A549 (cell line): ENCODE results near the gene SLC7A4. TPM values are rescaled to one million over a fixed set of nuclear protein-coding genes. Genes with fewer than 3 reads are reported as not detected.

Experiments used
- ATAC-seq, 2 experiments: fragments of 200-7000 bp in 1 of 2; fragments of >200 bp in 1 of 2; cut with Nextera tagmentation in 1 of 2; cut with Tn5 transposase in 1 of 2; 3 replicates each; pipeline versions ENCODE4 v1.8.0 to v1.9.1; 2018 to 2020; ENCODE audit warnings: mild to moderate bottlenecking in 1 of 2, moderate library complexity in 1 of 2
- CTCF ChIA-PET: fragments of 300-600 bp; sonication (Branson Sonifier 250); formaldehyde crosslinking; extraction: SDS; loops from one replicate; lab custom pipeline; 2021; ENCODE audit warnings: antibody characterized with exemption, inconsistent platforms; lab: Yijun Ruan, JAX
- POLR2A ChIA-PET: fragments of 350-600 bp; formaldehyde crosslinking; extraction: SDS; loops from one replicate; lab custom pipeline; 2021; ENCODE audit warnings: antibody characterized with exemption, inconsistent platforms; lab: Yijun Ruan, JAX
- DNase-seq, 2 experiments: peaks; one replicate each; pipeline versions ENCODE4 v3.0.0 to v3.0.0-alpha.2; 2011 to 2016; ENCODE audit warnings: low read depth in 1 of 2, low spot score in 1 of 2
- FAIRE-seq: peaks from 2 replicates; lab custom pipeline; 2011; peaks lifted over from hg19 to GRCh38; lab: Jason Lieb, UNC
- H3K27ac ChIP-seq, 2 experiments: fragments of >200 bp; sonication (Bioruptor Twin); formaldehyde crosslinking; 3 replicates each; pipeline ENCODE4 v1.5.1; 2016 to 2017
- H3K4me1 ChIP-seq: fragments of >200 bp; sonication (Bioruptor Twin); formaldehyde crosslinking; 3 replicates; pipeline ENCODE4 v1.6.1; 2016
- H3K4me2 ChIP-seq: fragments of >200 bp; sonication (Bioruptor Twin); formaldehyde crosslinking; 3 replicates; pipeline ENCODE4 v1.6.1; 2016
- H3K4me3 ChIP-seq: fragments of >200 bp; sonication (Bioruptor Twin); formaldehyde crosslinking; 3 replicates; pipeline ENCODE4 v1.5.1; 2016
- H3K9me3 ChIP-seq: fragments of >200 bp; sonication (Bioruptor Twin); formaldehyde crosslinking; 3 replicates; pipeline ENCODE4 v1.6.1; 2016
- ATOH8 ChIP-seq: fragments of 250-450 bp; sonication (Bioruptor Pico); IDR thresholded peaks from 2 replicates; pipeline ENCODE4 v1.5.0; 2020; ENCODE audit warnings: low read depth, mild to moderate bottlenecking, moderate library complexity
- BHLHE40 ChIP-seq: IDR thresholded peaks from 2 replicates; pipeline ENCODE4 v1.6.1; 2012; ENCODE audit warnings: low read depth, low read length, inconsistent platforms
- CBX2 ChIP-seq: fragments of 200-600 bp; sonication (generic); IDR thresholded peaks from 2 replicates; pipeline ENCODE4 v1.6.1; 2016; ENCODE audit warnings: low read depth, mild to moderate bottlenecking, borderline replicate concordance
- CEBPB ChIP-seq, 2 experiments: fragments of >200 bp in 1 of 2; sonication (Bioruptor Twin) in 1 of 2; formaldehyde crosslinking in 1 of 2; IDR thresholded peaks; 2 replicates each; pipeline ENCODE4 v1.6.1; 2012 to 2016
- CHD4 ChIP-seq: fragments of 200-600 bp; sonication (generic); IDR thresholded peaks from 2 replicates; pipeline ENCODE4 v1.6.1; 2016; ENCODE audit warnings: antibody characterized with exemption, mild to moderate bottlenecking, borderline replicate concordance
- CTCF ChIP-seq: fragments of >200 bp; sonication (Bioruptor Twin); formaldehyde crosslinking; IDR thresholded peaks from 3 replicates; pipeline ENCODE4 v1.5.1; 2016
- E2F6 ChIP-seq: IDR thresholded peaks from 2 replicates; pipeline ENCODE4 v1.6.1; 2012; ENCODE audit warnings: low read depth, borderline replicate concordance
- EHMT2 ChIP-seq: fragments of 200-600 bp; sonication (generic); IDR thresholded peaks from 2 replicates; pipeline ENCODE4 v1.6.1; 2016; ENCODE audit warnings: antibody characterized with exemption, low read depth, mild to moderate bottlenecking, moderate library complexity
- ELK1 ChIP-seq: fragments of 150-350 bp; IDR thresholded peaks from 2 replicates; pipeline ENCODE4 v1.6.1; 2014; ENCODE audit warnings: low read depth, mild to moderate bottlenecking, low read length
- ESRRA ChIP-seq: fragments of 150-350 bp; IDR thresholded peaks from 2 replicates; pipeline ENCODE4 v1.6.1; 2014; ENCODE audit warnings: mild to moderate bottlenecking, low read length, borderline replicate concordance
- FOSB ChIP-seq: fragments of 250-450 bp; sonication (Bioruptor Pico); IDR thresholded peaks from 2 replicates; pipeline ENCODE4 v1.5.0; 2020; ENCODE audit warnings: mild to moderate bottlenecking, moderate library complexity
- FOSL2 ChIP-seq, 2 experiments: fragments of 450-650 bp in 1 of 2; fragments of >200 bp in 1 of 2; sonication (Bioruptor Twin) in 1 of 2; formaldehyde crosslinking; IDR thresholded peaks; 2 replicates each; pipeline versions ENCODE4 v1.5.0 to v1.6.1; 2016 to 2020; ENCODE audit warnings: mild to moderate bottlenecking in 1 of 2, moderate library complexity in 1 of 2
- GATA3 ChIP-seq: IDR thresholded peaks from 2 replicates; pipeline ENCODE4 v1.6.1; 2012; ENCODE audit warnings: borderline replicate concordance
- HDAC2 ChIP-seq: fragments of 200-600 bp; sonication (generic); IDR thresholded peaks from 2 replicates; pipeline ENCODE4 v1.6.1; 2016
- HMGXB4 ChIP-seq: fragments of 250-450 bp; sonication (Bioruptor Pico); IDR thresholded peaks from 2 replicates; pipeline ENCODE4 v1.5.0; 2021; ENCODE audit warnings: mild to moderate bottlenecking, moderate library complexity, borderline replicate concordance
- HOXB13 ChIP-seq: fragments of 250-450 bp; sonication (Bioruptor Pico); IDR thresholded peaks from 2 replicates; pipeline ENCODE4 v1.5.0; 2020; ENCODE audit warnings: low read depth, mild to moderate bottlenecking, moderate library complexity
- HOXB5 ChIP-seq: fragments of 250-450 bp; sonication (Bioruptor Pico); IDR thresholded peaks from 2 replicates; pipeline ENCODE4 v1.5.0; 2020; ENCODE audit warnings: mild to moderate bottlenecking, moderate library complexity
- MAZ ChIP-seq: fragments of 150-350 bp; IDR thresholded peaks from 2 replicates; pipeline ENCODE4 v1.6.1; 2014; ENCODE audit warnings: antibody characterized with exemption, low read depth, low read length, borderline replicate concordance
- NFE2L2 ChIP-seq: fragments of 150-350 bp; conservative IDR thresholded peaks from 2 replicates; pipeline ENCODE4 v1.6.1; 2014; ENCODE audit warnings: low read length
- NR3C1 ChIP-seq: fragments of >200 bp; sonication (Bioruptor Twin); formaldehyde crosslinking; IDR thresholded peaks from 3 replicates; pipeline ENCODE4 v1.6.1; 2017
- TFCP2L1 ChIP-seq: fragments of 250-450 bp; sonication (Bioruptor Pico); IDR thresholded peaks from 2 replicates; pipeline ENCODE4 v1.5.0; 2021; ENCODE audit warnings: mild to moderate bottlenecking
- USF2 ChIP-seq: fragments of 450-650 bp; IDR thresholded peaks from 2 replicates; pipeline ENCODE4 v1.6.1; 2014; ENCODE audit warnings: antibody characterized with exemption
- WGBS: methylation state at CpG from one replicate; pipeline ENCODE4 v1.1.6; 2017; ENCODE audit errors: missing lambda C conversion rate; 5-methylcytosine and 5-hydroxymethylcytosine counted together
- polyA plus RNA-seq, 4 experiments: library from polyadenylated mRNA; depleted of rRNA in 3 of 4; stranded (reverse); fragments of >200 nt; fragmentation: RNase III in 1 of 4; extraction: RNeasy Plus Mini Kit Qiagen cat#74134 plus additional on column Dnase treatment in 1 of 4; gene quantifications; 2 replicates in 3 of 4; 3 replicates in 1 of 4; pipeline ENCODE4 v1.2.3, GENCODE V29; 2011 to 2017

The SLC7A4 gene
- polyA plus RNA-seq, 2 of the 4 experiments (the other 2 are of a cell fraction): not detected

GRCh38 chr22:21052715-21053459 is 20.5 kb upstream of the SLC7A4 start:
- no peaks in the 10 kb centered on the region for H3K4me1 ChIP-seq
- 55% methylated on average over 7 of the region's 8 CpGs for WGBS
- H3K27ac ChIP-seq: no peak overlapping the region
- no peaks in the 10 kb centered on the region for H3K9me3 ChIP-seq
- H3K4me3 ChIP-seq: no peak overlapping the region
- no peak for ATAC-seq
- no peak for FAIRE-seq
- ChIA-PET CTCF (no interaction called here), POLR2A (no interaction called here)
- TF ChIP-seq MAZ: no peak
- no peak for TF ChIP-seq NFE2L2
- TF ChIP-seq ATOH8 (CRISPR knock-in tag): no peak
- no peak for TF ChIP-seq ESRRA
- no peak for TF ChIP-seq EHMT2
- no peak for TF ChIP-seq CBX2
- TF ChIP-seq FOSB (CRISPR knock-in tag): no peak
- TF ChIP-seq HDAC2: no peak
- TF ChIP-seq CHD4: no peak
- no peak for TF ChIP-seq CTCF
- TF ChIP-seq HOXB13: no peak
- no peak for TF ChIP-seq ELK1
- TF ChIP-seq TFCP2L1 (CRISPR knock-in tag): no peak
- no peak for TF ChIP-seq FOSL2 (IDR thresholded peaks at IDR 0.05)
- no peak for TF ChIP-seq FOSL2 (CRISPR knock-in tag; IDR thresholded peaks at IDR 0.05)
- no peak for TF ChIP-seq BHLHE40
- no peak overlapping the region for H3K4me2 ChIP-seq
- DNase-seq: no peak

GRCh38 chr22:21051831-21052400 is 19.6 kb upstream of the SLC7A4 start:
- FAIRE-seq (no peak), ATAC-seq (no peak), DNase-seq (no peak)
- Histone ChIP-seq H3K4me1 (no peaks in the 10 kb centered on the region), H3K4me3 (no peak overlapping the region), H3K27ac (no peak overlapping the region), H3K4me2 (no peak overlapping the region), H3K9me3 (no peaks in the 10 kb centered on the region)
- WGBS: 51% methylated on average over 5 of the region's 8 CpGs
- POLR2A ChIA-PET: no interaction called here
- CTCF ChIA-PET: interaction anchor here (0.9 kb wide), 1 partner anchor 51 kb away, joined by 4 read pairs; no protein-coding TSS in a partner anchor
- TF ChIP-seq GATA3 (no peak), E2F6 (no peak), CTCF (no peak), HOXB5 (CRISPR knock-in tag) (no peak), USF2 (no peak), HMGXB4 (CRISPR knock-in tag) (no peak), CEBPB (IDR thresholded peaks at IDR 0.05) (no peak), HOXB13 (no peak), HDAC2 (no peak), NR3C1 (no peak)
